ENCODE results near the gene SLC5A9. TPM values are rescaled to one million over a fixed set of nuclear protein-coding genes. Genes with fewer than 3 reads are reported as not detected.

The SLC5A9 gene
- total RNA-seq, 4 donors from 2014 or later, result not detected

- no peak for TF ChIP-seq CTCF (IDR thresholded peaks at IDR 0.05; ENCODE audit: low read depth)
Observed at GRCh38 chr1:48258106-48258505, 35.6 kb downstream of the SLC5A9 start.

- TF ChIP-seq CTCF (IDR thresholded peaks at IDR 0.05; ENCODE audit: low read depth), result no peak
Observed at GRCh38 chr1:48261881-48262400, 39.4 kb downstream of the SLC5A9 start.

- TF ChIP-seq CTCF (IDR thresholded peaks at IDR 0.05; ENCODE audit: low read depth), result no peak
Observed at GRCh38 chr1:48263041-48263440, 40.5 kb downstream of the SLC5A9 start.

- no peak for TF ChIP-seq CTCF (IDR thresholded peaks at IDR 0.05; ENCODE audit: low read depth)
Observed at GRCh38 chr1:48266576-48266975, 44.1 kb downstream of the SLC5A9 start.

GRCh38 chr1:48285525-48285924 is 63.0 kb downstream of the SLC5A9 start:
- no peak for TF ChIP-seq CTCF (IDR thresholded peaks at IDR 0.05; ENCODE audit: low read depth)

GRCh38 chr1:48291421-48291820 is 68.9 kb downstream of the SLC5A9 start:
- TF ChIP-seq CTCF (IDR thresholded peaks at IDR 0.05; ENCODE audit: low read depth), result no peak

GRCh38 chr1:48292706-48293105 is 70.2 kb downstream of the SLC5A9 start:
- no peak for TF ChIP-seq CTCF (IDR thresholded peaks at IDR 0.05; ENCODE audit: low read depth)
